Gastroesophageal sphincter (tissue), 3 donors: ENCODE measurements around the gene TTBK2.

ENCODE experiments used
- POLR2A ChIP-seq, 2 donors: fragments of 450-650 bp; IDR thresholded peaks; one replicate each; pipeline ENCODE4 v1.6.1; 2017; ENCODE audit warnings: antibody characterized with exemption in 2 of 2, mild to moderate bottlenecking in 2 of 2, moderate library complexity in 1 of 2
- TF ChIP-seq, protein P1 (sequence below), 4 experiments: fragments of 200-600 bp in 2 of 4; fragments of 450-650 bp in 2 of 4; sonication (generic) in 1 of 4; IDR thresholded peaks; one replicate each; pipeline ENCODE4 v1.5.1; 2017 to 2019; ENCODE audit warnings: antibody characterized with exemption in 4 of 4, mild to moderate bottlenecking in 2 of 4, moderate library complexity in 2 of 4

DNA sequence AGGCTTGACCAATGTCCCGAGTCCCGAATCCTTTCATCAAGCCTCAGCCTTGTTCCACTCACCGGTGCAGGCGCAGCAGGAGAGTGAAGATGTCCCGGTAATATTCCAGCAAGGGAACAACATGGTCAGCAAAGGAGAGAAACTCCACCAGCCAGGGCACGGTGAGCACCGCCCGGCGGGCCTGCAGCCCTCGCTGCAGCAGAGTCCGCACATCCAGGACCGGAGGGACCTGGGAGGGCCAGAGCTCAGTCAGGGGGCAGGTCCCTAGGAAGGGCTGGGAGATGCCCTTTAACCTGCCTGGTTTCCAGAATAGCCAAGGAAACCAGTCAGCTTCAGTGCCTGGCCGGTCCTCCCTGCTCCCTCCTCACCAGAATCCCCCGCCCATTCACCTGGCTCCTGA is 190.0 kb downstream of the TTBK2 start:
- TF ChIP-seq, protein P1, sequence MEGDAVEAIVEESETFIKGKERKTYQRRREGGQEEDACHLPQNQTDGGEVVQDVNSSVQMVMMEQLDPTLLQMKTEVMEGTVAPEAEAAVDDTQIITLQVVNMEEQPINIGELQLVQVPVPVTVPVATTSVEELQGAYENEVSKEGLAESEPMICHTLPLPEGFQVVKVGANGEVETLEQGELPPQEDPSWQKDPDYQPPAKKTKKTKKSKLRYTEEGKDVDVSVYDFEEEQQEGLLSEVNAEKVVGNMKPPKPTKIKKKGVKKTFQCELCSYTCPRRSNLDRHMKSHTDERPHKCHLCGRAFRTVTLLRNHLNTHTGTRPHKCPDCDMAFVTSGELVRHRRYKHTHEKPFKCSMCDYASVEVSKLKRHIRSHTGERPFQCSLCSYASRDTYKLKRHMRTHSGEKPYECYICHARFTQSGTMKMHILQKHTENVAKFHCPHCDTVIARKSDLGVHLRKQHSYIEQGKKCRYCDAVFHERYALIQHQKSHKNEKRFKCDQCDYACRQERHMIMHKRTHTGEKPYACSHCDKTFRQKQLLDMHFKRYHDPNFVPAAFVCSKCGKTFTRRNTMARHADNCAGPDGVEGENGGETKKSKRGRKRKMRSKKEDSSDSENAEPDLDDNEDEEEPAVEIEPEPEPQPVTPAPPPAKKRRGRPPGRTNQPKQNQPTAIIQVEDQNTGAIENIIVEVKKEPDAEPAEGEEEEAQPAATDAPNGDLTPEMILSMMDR (IDR thresholded peaks at IDR 0.05), result no peak
- TF ChIP-seq POLR2A (IDR thresholded peaks at IDR 0.05), result no peak
